HCT116 (cell line): Measurements from ENCODE around the gene TES. TPM values are rescaled to one million over a fixed set of nuclear protein-coding genes. Genes with fewer than 3 reads are reported as not detected.

ENCODE experiments used
- ATAC-seq: fragments of 200-7000 bp; cut with Tn5 transposase; 2 replicates; pipeline ENCODE4 v1.9.1; 2020; ENCODE audit warnings: mild to moderate bottlenecking, moderate library complexity
- BruUV-seq: library from RNA; stranded (reverse); fragments of 400-500 nt; replicated peaks from 2 replicates; lab custom pipeline; 2021; lab: Mats Ljungman, UMichigan
- CTCF ChIA-PET: fragments of 300-600 bp; sonication (Branson Sonifier 250); formaldehyde crosslinking; loops from one replicate; lab custom pipeline; 2021; ENCODE audit warnings: antibody characterized with exemption; lab: Charles Lee
- POLR2A ChIA-PET: fragments of 300-600, 350-600 bp; sonication (Branson Sonifier 250); formaldehyde crosslinking; loops from one replicate; lab custom pipeline; 2021; ENCODE audit warnings: antibody characterized with exemption; lab: Charles Lee
- RAD21 ChIA-PET, 2 experiments: fragments of 300-600 bp; sonication (Branson Sonifier 250); formaldehyde crosslinking; loops; one replicate each; lab custom pipeline; 2023; ENCODE audit warnings: low total read pairs in 2 of 2; ENCODE audit not compliant: uncharacterized antibody in 2 of 2, unreplicated experiment in 2 of 2, low non-redundant PET in 1 of 2; lab: Charles Lee
- DNase-seq: peaks from one replicate; pipeline ENCODE4 v3.0.0-alpha.2; 2010; ENCODE audit warnings: low read depth, low spot score
- H2AFZ ChIP-seq: fragments of 200-600 bp; shearing (Covaris generic), sonication (generic); 2 replicates; pipeline ENCODE4 v1.6.1; 2017; ENCODE audit warnings: low read depth, mixed run types, mixed read lengths, antibody characterized with exemption, low read length; ENCODE audit not compliant: poor library complexity, severe bottlenecking
- H3K27ac ChIP-seq: 2 replicates; pipeline ENCODE4 v1.5.1; 2012; ENCODE audit warnings: low read depth, low read length
- H3K27me3 ChIP-seq: fragments of 200-600 bp; sonication (generic); 2 replicates; pipeline ENCODE4 v1.6.1; 2016; ENCODE audit warnings: mixed run types, low read length, mixed read lengths; ENCODE audit not compliant: insufficient read depth
- H3K36me3 ChIP-seq, 2 experiments: fragments of 200-500 bp in 1 of 2; fragments of 200-600 bp in 1 of 2; sonication (Bioruptor generic) in 1 of 2; sonication (generic) in 1 of 2; 2 replicates each; pipeline versions ENCODE4 v1.5.1 to v1.6.1; 2014 to 2016; ENCODE audit warnings: low read length in 2 of 2, inconsistent platforms in 1 of 2, mixed read lengths in 1 of 2, mixed run types in 1 of 2; ENCODE audit not compliant: insufficient read depth in 2 of 2, control insufficient read depth in 1 of 2
- H3K4me1 ChIP-seq, 2 experiments: fragments of 200-600 bp in 1 of 2; sonication (generic) in 1 of 2; 2 replicates each; pipeline versions ENCODE4 v1.5.1 to v1.6.1; 2012 to 2017; ENCODE audit warnings: low read length in 2 of 2, inconsistent platforms in 1 of 2, mild to moderate bottlenecking in 1 of 2, mixed read lengths in 1 of 2, mixed run types in 1 of 2, moderate library complexity in 1 of 2; ENCODE audit not compliant: insufficient read depth in 2 of 2, control insufficient read depth in 1 of 2
- H3K4me2 ChIP-seq: fragments of 200-600 bp; sonication (generic); 2 replicates; pipeline ENCODE4 v1.6.1; 2017; ENCODE audit warnings: mixed run types, low read length, mixed read lengths
- H3K4me3 ChIP-seq, 2 experiments: fragments of 200-600 bp in 1 of 2; sonication (generic) in 1 of 2; replicated peaks in 1 of 2; 2 replicates each; pipeline ENCODE4 v1.5.1; 2011 to 2016; ENCODE audit warnings: low read length in 2 of 2, control low read depth in 1 of 2, low read depth in 1 of 2, mild to moderate bottlenecking in 1 of 2, mixed read lengths in 1 of 2, mixed run types in 1 of 2
- H3K79me2 ChIP-seq: fragments of 200-600 bp; sonication (generic); 2 replicates; pipeline ENCODE4 v1.6.1; 2017; ENCODE audit warnings: mild to moderate bottlenecking, mixed run types, low read length, moderate library complexity, mixed read lengths; ENCODE audit not compliant: insufficient read depth
- H3K9ac ChIP-seq: fragments of 200-600 bp; sonication (generic); 2 replicates; pipeline ENCODE4 v1.6.1; 2016; ENCODE audit warnings: low read length, mixed read lengths
- H3K9me2 ChIP-seq: fragments of 200-600 bp; sonication (generic), shearing (Covaris generic); 2 replicates; pipeline ENCODE4 v1.6.1; 2017; ENCODE audit warnings: mixed run types, mild to moderate bottlenecking, moderate library complexity; ENCODE audit not compliant: insufficient read depth
- H3K9me3 ChIP-seq, 2 experiments: fragments of 200-500 bp in 1 of 2; fragments of 200-600 bp in 1 of 2; sonication (Bioruptor generic) in 1 of 2; sonication (generic) in 1 of 2; 2 replicates each; pipeline ENCODE4 v1.6.1; 2014 to 2017; ENCODE audit warnings: low read length in 2 of 2, mixed read lengths in 2 of 2, inconsistent platforms in 1 of 2, low read depth in 1 of 2, mild to moderate bottlenecking in 1 of 2, mixed run types in 1 of 2, moderate library complexity in 1 of 2; ENCODE audit not compliant: control insufficient read depth in 1 of 2, insufficient read depth in 1 of 2
- H4K20me1 ChIP-seq: fragments of 200-600 bp; sonication (generic), shearing (Covaris generic); 2 replicates; pipeline ENCODE4 v1.6.1; 2017; ENCODE audit warnings: mixed run types, mild to moderate bottlenecking, moderate library complexity; ENCODE audit not compliant: insufficient read depth
- ATF3 ChIP-seq: IDR thresholded peaks from 2 replicates; pipeline ENCODE4 v1.6.1; 2012
- CEBPB ChIP-seq: IDR thresholded peaks from 2 replicates; pipeline ENCODE4 v1.6.1; 2012; ENCODE audit warnings: low read depth
- EGR1 ChIP-seq: IDR thresholded peaks from 2 replicates; pipeline ENCODE4 v1.6.1; 2012; ENCODE audit warnings: low read depth
- ELF1 ChIP-seq: IDR thresholded peaks from 2 replicates; pipeline ENCODE4 v1.6.1; 2012; ENCODE audit warnings: low read depth, borderline replicate concordance
- EZH2 ChIP-seq: fragments of 200-600 bp; sonication (generic); IDR thresholded peaks from 2 replicates; pipeline ENCODE4 v1.6.1; 2017; ENCODE audit warnings: antibody characterized with exemption, mixed run types
- FOSL1 ChIP-seq: IDR thresholded peaks from 2 replicates; pipeline ENCODE4 v1.6.1; 2012; ENCODE audit warnings: low read depth
- POLR2A ChIP-seq: IDR thresholded peaks from 2 replicates; pipeline ENCODE4 v1.7.0; 2011; ENCODE audit warnings: borderline replicate concordance; ENCODE audit not compliant: insufficient read depth, insufficient read length; ENCODE audit errors: extremely low read depth
- SRF ChIP-seq: IDR thresholded peaks from 2 replicates; pipeline ENCODE4 v1.6.1; 2012; ENCODE audit warnings: low read depth
- TCF7L2 ChIP-seq: IDR thresholded peaks from 2 replicates; pipeline ENCODE4 v1.7.0; 2011; ENCODE audit warnings: borderline replicate concordance, inconsistent platforms; ENCODE audit not compliant: insufficient read depth, insufficient read length; ENCODE audit errors: extremely low read depth
- YY1 ChIP-seq: IDR thresholded peaks from 2 replicates; pipeline ENCODE4 v1.6.1; 2011; ENCODE audit warnings: low read length, low read depth, moderate library complexity, mild to moderate bottlenecking; ENCODE audit not compliant: insufficient replicate concordance; ENCODE audit errors: extremely low read depth
- ZBTB33 ChIP-seq: IDR thresholded peaks from 2 replicates; pipeline ENCODE4 v1.6.1; 2011; ENCODE audit warnings: mild to moderate bottlenecking, low read length, moderate library complexity; ENCODE audit not compliant: insufficient replicate concordance; ENCODE audit errors: extremely low read depth
- ZFX ChIP-seq: fragments of 450-650 bp; IDR thresholded peaks from 2 replicates; pipeline ENCODE4 v1.6.1; 2017
- intact Hi-C: fragments of 100-400 bp; cut with micrococcal nuclease; formaldehyde crosslinking; loops from 2 replicates; pipeline ENCODE4 v1.10.0; 2022
- total RNA-seq: library from RNA; stranded (reverse); gene quantifications from one replicate; pipeline ENCODE4 v1.2.1, GENCODE V29; 2021; ENCODE audit not compliant: unreplicated experiment
- TF ChIP-seq, protein P1 (sequence below): IDR thresholded peaks from 2 replicates; pipeline ENCODE4 v1.6.1; 2012

TES gene
- total RNA-seq, 1 experiment from 2014 or later, result 129 TPM

GRCh38 chr7:116165717-116166116 lies 44.6 kb upstream of the TES start:
- Histone ChIP-seq H3K79me2 (no peaks in the 10 kb centered on the region), H3K4me1 (0 out of 4 replicates have a peak, but pooled peaks cover 0 to 5% of the 10 kb centered on the region in 2 experiments), H4K20me1 (no peaks in the 10 kb centered on the region)
- RAD21 ChIA-PET, result no interaction called here
- intact Hi-C loops, result no loop called here
- ATAC-seq, result no peak
- TF ChIP-seq EZH2, result no peak
- TF ChIP-seq, all 23 proteins: peak for 0
- no peak overlapping the region for H3K4me3 ChIP-seq
- H3K9ac ChIP-seq, result no peak overlapping the region
- ChIA-PET POLR2A (no interaction called here), CTCF (no interaction called here)
- no TSS peak for BruUV-seq
- H2AFZ ChIP-seq, result no peak overlapping the region
- no peak for DNase-seq
- H3K36me3 ChIP-seq, result no peaks in the 10 kb centered on the region
- H3K9me3 ChIP-seq, result no peaks in the 10 kb centered on the region
- no peak overlapping the region for H3K4me2 ChIP-seq
- H3K27ac ChIP-seq, result no peak overlapping the region
- no peaks in the 10 kb centered on the region for H3K27me3 ChIP-seq
- no peaks in the 10 kb centered on the region for H3K9me2 ChIP-seq

- Histone ChIP-seq H3K27me3 (no peaks in the 10 kb centered on the region), H3K36me3 (no peaks in the 10 kb centered on the region), H3K79me2 (no peaks in the 10 kb centered on the region), H3K9me3 (no peaks in the 10 kb centered on the region), H2AFZ (no peak overlapping the region), H3K27ac (no peak overlapping the region), H3K4me3 (no peak overlapping the region), H3K4me2 (no peak overlapping the region), H3K9ac (no peak overlapping the region), H4K20me1 (no peaks in the 10 kb centered on the region), H3K9me2 (no peaks in the 10 kb centered on the region), H3K4me1 (0 out of 4 replicates have a peak, but pooled peaks cover 0 to 5% of the 10 kb centered on the region in 2 experiments)
- POLR2A ChIA-PET, result no interaction called here
- CTCF ChIA-PET, result no interaction called here
- BruUV-seq, result no TSS peak
- intact Hi-C loops, result no loop called here
- DNase-seq (no peak), ATAC-seq (no peak)
- TF ChIP-seq FOSL1 (no peak), YY1 (no peak), EGR1 (no peak), TCF7L2 (no peak), CEBPB (no peak), ZFX (no peak), ATF3 (no peak), EZH2 (no peak), SRF (no peak), ELF1 (no peak), ZBTB33 (no peak), POLR2A (no peak)
- TF ChIP-seq, protein P1, sequence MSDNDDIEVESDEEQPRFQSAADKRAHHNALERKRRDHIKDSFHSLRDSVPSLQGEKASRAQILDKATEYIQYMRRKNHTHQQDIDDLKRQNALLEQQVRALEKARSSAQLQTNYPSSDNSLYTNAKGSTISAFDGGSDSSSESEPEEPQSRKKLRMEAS, result no peak
- RAD21 ChIA-PET, result no interaction called here
Measured at GRCh38 chr7:116166156-116166555, 44.2 kb upstream of the TES start.
